Ascending aorta (tissue), 2 donors: ENCODE measurements around the gene ZMAT1. TPM values are rescaled to one million over a fixed set of nuclear protein-coding genes. Genes with fewer than 3 reads are reported as not detected.

Source experiments
- DNase-seq, 2 donors: peaks; one replicate each; pipeline ENCODE4 v3.0.0-alpha.2; 2019; ENCODE audit warnings: low spot score in 2 of 2
- H3K27ac ChIP-seq, 2 donors: fragments of 200-600 bp; sonication (generic); one replicate each; pipeline ENCODE4 v1.5.1; 2016 to 2017; ENCODE audit warnings: mild to moderate bottlenecking in 1 of 2
- H3K27me3 ChIP-seq: fragments of 200-600 bp; sonication (generic); one replicate; pipeline ENCODE4 v1.5.1; 2017
- H3K36me3 ChIP-seq, 2 donors: fragments of 200-600 bp; sonication (generic); one replicate each; pipeline ENCODE4 v1.5.1; 2016
- H3K4me1 ChIP-seq, 2 donors: fragments of 200-600 bp; sonication (generic); one replicate each; pipeline ENCODE4 v1.5.1; 2016 to 2017; ENCODE audit warnings: mild to moderate bottlenecking in 1 of 2
- H3K4me3 ChIP-seq, 2 donors: fragments of 200-600 bp; sonication (generic); one replicate each; pipeline ENCODE4 v1.5.1; 2016 to 2017; ENCODE audit warnings: mild to moderate bottlenecking in 1 of 2
- H3K9me3 ChIP-seq, 2 donors: fragments of 200-600 bp; sonication (generic); one replicate each; pipeline ENCODE4 v1.5.1; 2016
- CTCF ChIP-seq, 3 experiments: fragments of 200-600 bp in 2 of 3; fragments of 450-650 bp in 1 of 3; sonication (generic) in 2 of 3; IDR thresholded peaks; one replicate each; pipeline ENCODE4 v1.5.1; 2016 to 2019; ENCODE audit warnings: antibody characterized with exemption in 3 of 3, mild to moderate bottlenecking in 1 of 3, moderate library complexity in 1 of 3
- intact Hi-C: fragments of 100-400 bp; cut with DNase I; formaldehyde crosslinking; loops from one replicate; pipeline ENCODE4 v1.15.1; 2023
- total RNA-seq: library from RNA; depleted of rRNA; stranded (reverse); fragments of >200 nt; gene quantifications from one replicate; pipeline ENCODE4 v1.1.0, GENCODE V29; 2016

ZMAT1 gene
- total RNA-seq, 1 donor from 2014 or later = 0.96 TPM

- peaks cover 0 to 4% of the 10 kb centered on the region in 2 donors for H3K36me3 ChIP-seq
- intact Hi-C loops = no loop called here
- H3K4me1 ChIP-seq = no peaks in the 10 kb centered on the region
- H3K4me3 ChIP-seq = no peak overlapping the region
- H3K9me3 ChIP-seq = peaks cover 14 to 23% of the 10 kb centered on the region in 2 donors
- DNase-seq = no peak
- no peaks in the 10 kb centered on the region for H3K27me3 ChIP-seq
- no peak for TF ChIP-seq CTCF (IDR thresholded peaks at IDR 0.05)
- no peak overlapping the region for H3K27ac ChIP-seq
These were observed 25.6 kb downstream of the ZMAT1 start for GRCh38 chrX:101906136-101906796.

GRCh38 chrX:101904996-101905395 lies 26.8 kb downstream of the ZMAT1 start:
- DNase-seq = no peak

More at GRCh38 chrX:101904996-101905395, 26.8 kb downstream of the ZMAT1 start:
- no peak for TF ChIP-seq CTCF (IDR thresholded peaks at IDR 0.05)
- Histone ChIP-seq H3K4me3 (no peak overlapping the region), H3K4me1 (no peaks in the 10 kb centered on the region), H3K9me3 (peaks cover 13 to 14% of the 10 kb centered on the region in 2 donors), H3K27ac (no peak overlapping the region), H3K36me3 (peaks cover 0 to 4% of the 10 kb centered on the region in 2 donors), H3K27me3 (no peaks in the 10 kb centered on the region)
- intact Hi-C loops = no loop called here

Other genes starting within 250 kb of the ZMAT1 start
- gene TCEAL2, start 193.7 kb upstream of the ZMAT1 start, total RNA-seq = not detected
- not detected for gene TCEAL6, start 210.5 kb upstream of the ZMAT1 start, total RNA-seq
- not detected for gene BEX5, start 223.9 kb upstream of the ZMAT1 start, total RNA-seq